ENCODE results near the gene ADGRB2.

ADGRB2 gene

DNA sequence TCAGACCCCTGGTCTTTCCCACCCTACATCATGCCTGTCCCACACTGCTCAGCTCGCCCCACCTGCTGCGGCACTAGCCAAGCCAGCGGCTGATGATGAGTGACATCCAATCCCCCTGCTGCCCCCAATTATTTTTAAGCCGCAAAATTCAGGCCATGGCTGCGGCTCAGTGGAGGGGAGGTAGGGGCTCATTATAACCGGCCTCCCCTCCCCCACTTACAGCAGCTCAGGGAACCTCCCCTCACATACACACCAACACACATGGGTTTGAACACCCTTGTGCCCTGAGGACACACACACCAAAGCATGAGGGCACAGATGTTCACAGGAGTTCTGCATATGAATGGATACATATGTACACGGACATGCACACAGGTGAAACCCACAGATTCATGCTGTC, 5.3 kb downstream of the ADGRB2 start:
- H4K20me1 ChIP-seq (ENCODE audit: insufficient read depth, low read length) = no peaks in the 10 kb centered on the region
- H3K4me2 ChIP-seq (ENCODE audit: low read depth, low read length) = no peak overlapping the region

DNA sequence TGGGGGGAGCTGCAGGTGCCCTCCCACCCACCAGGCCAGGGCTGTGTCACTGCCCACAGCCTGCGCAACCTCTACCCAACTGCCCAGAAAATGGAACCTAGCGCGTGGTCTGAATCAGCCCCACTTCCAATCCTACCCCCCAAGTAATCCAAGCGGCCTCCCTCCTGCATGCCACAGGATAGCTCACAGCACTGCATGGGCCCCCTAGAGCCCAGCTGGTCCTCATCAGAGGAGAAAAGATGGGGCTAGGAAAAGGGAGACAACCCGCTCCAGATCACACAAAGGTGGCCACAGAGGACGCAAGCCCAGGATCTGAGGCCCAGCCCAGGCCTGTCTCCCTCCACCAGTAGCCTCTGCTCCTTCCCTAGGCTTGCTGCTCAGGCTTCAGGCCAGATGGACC, 6.2 kb downstream of the ADGRB2 start:
- DNase-seq = no peak
- H4K20me1 ChIP-seq (ENCODE audit: insufficient read depth, low read length) = no peaks in the 10 kb centered on the region
- TF ChIP-seq, protein P1, sequence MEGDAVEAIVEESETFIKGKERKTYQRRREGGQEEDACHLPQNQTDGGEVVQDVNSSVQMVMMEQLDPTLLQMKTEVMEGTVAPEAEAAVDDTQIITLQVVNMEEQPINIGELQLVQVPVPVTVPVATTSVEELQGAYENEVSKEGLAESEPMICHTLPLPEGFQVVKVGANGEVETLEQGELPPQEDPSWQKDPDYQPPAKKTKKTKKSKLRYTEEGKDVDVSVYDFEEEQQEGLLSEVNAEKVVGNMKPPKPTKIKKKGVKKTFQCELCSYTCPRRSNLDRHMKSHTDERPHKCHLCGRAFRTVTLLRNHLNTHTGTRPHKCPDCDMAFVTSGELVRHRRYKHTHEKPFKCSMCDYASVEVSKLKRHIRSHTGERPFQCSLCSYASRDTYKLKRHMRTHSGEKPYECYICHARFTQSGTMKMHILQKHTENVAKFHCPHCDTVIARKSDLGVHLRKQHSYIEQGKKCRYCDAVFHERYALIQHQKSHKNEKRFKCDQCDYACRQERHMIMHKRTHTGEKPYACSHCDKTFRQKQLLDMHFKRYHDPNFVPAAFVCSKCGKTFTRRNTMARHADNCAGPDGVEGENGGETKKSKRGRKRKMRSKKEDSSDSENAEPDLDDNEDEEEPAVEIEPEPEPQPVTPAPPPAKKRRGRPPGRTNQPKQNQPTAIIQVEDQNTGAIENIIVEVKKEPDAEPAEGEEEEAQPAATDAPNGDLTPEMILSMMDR (IDR thresholded peaks at IDR 0.05; ENCODE audit: low read length) = no peak
- TF ChIP-seq EZH2 (optimal IDR thresholded peaks at IDR 0.05; ENCODE audit: low read depth, low read length) (no peak), EZH2phosphoT487 (IDR thresholded peaks at IDR 0.05; ENCODE audit: low read length) (no peak)
- H3K9ac ChIP-seq (ENCODE audit: low read length) = no peak overlapping the region
- 0 out of 2 replicates have a peak, but pooled peaks cover 8% of the 10 kb centered on the region for H3K4me1 ChIP-seq (ENCODE audit: low read length)
- no peaks in the 10 kb centered on the region for H3K79me2 ChIP-seq (ENCODE audit: low read length)
- no peaks in the 10 kb centered on the region for H3K36me3 ChIP-seq (replicated peaks; ENCODE audit: insufficient read depth, low read length)
- no peak overlapping the region for H3K4me2 ChIP-seq (ENCODE audit: low read depth, low read length)
- H2AFZ ChIP-seq (ENCODE audit: low read length) = no peak overlapping the region
- no peak overlapping the region for H3K4me3 ChIP-seq (ENCODE audit: low read length)
- H3K27ac ChIP-seq (ENCODE audit: low read length) = no peak overlapping the region
- no peaks in the 10 kb centered on the region for H3F3A ChIP-seq (ENCODE audit: insufficient read depth, low read length)
- H3K9me2 ChIP-seq (replicated peaks; ENCODE audit: insufficient read depth, low read length) = no peaks in the 10 kb centered on the region
- H3K9me3 ChIP-seq (replicated peaks; ENCODE audit: insufficient read depth, low read length) = no peaks in the 10 kb centered on the region
- peaks cover 11% of the 10 kb centered on the region for H3K27me3 ChIP-seq (replicated peaks; ENCODE audit: insufficient read depth, low read length)

More for the DNA sequence above, 5.3 kb downstream of the ADGRB2 start:
- no peaks in the 10 kb centered on the region for H3F3A ChIP-seq (ENCODE audit: insufficient read depth, low read length)
- H3K9ac ChIP-seq (ENCODE audit: low read length) = no peak overlapping the region
- peaks cover 11% of the 10 kb centered on the region for H3K27me3 ChIP-seq (replicated peaks; ENCODE audit: insufficient read depth, low read length)
- H3K79me2 ChIP-seq (ENCODE audit: low read length) = no peaks in the 10 kb centered on the region
- H3K4me1 ChIP-seq (ENCODE audit: low read length) = 0 out of 2 replicates have a peak, but pooled peaks cover 8% of the 10 kb centered on the region
- no peak for TF ChIP-seq EZH2phosphoT487 (IDR thresholded peaks at IDR 0.05; ENCODE audit: low read length)
- no peak overlapping the region for H3K27ac ChIP-seq (ENCODE audit: low read length)
- no peaks in the 10 kb centered on the region for H3K9me2 ChIP-seq (replicated peaks; ENCODE audit: insufficient read depth, low read length)
- H2AFZ ChIP-seq (ENCODE audit: low read length) = no peak overlapping the region
- H3K9me3 ChIP-seq (replicated peaks; ENCODE audit: insufficient read depth, low read length) = no peaks in the 10 kb centered on the region
- no peak overlapping the region for H3K4me3 ChIP-seq (ENCODE audit: low read length)
- H3K36me3 ChIP-seq (replicated peaks; ENCODE audit: insufficient read depth, low read length) = no peaks in the 10 kb centered on the region
- no peak for DNase-seq

DNA sequence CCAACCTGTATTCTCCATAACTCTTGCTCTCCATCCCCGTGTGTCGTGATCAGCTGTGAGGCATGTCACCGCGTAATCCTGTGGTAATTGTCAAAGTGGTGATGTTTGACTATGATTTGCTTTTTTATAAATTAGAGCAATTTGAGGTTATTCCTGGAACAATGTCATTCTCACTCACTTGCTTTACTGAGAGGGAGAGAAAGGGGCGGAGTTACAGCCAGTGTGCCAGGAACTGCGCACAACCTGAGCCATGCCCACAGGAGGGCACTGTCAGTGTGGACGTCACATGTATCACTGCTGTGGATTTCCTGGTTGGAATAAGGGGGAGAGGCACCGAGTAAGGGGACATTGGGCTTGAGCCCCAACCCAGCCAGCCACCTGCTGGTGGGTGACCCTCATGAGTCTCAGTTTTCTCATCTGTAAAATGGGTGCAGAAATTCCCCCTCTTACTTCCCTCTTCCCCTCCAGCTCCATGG, 6.9 kb downstream of the ADGRB2 start:
- H3K27me3 ChIP-seq (replicated peaks; ENCODE audit: insufficient read depth, low read length) = peaks cover 10% of the 10 kb centered on the region
- H3K27ac ChIP-seq (ENCODE audit: low read length) = no peak overlapping the region
- no peaks in the 10 kb centered on the region for H3K79me2 ChIP-seq (ENCODE audit: low read length)
- no peaks in the 10 kb centered on the region for H4K20me1 ChIP-seq (ENCODE audit: insufficient read depth, low read length)
- H3K4me1 ChIP-seq (ENCODE audit: low read length) = 0 out of 2 replicates have a peak, but pooled peaks cover 7% of the 10 kb centered on the region
- DNase-seq = no peak
- no peaks in the 10 kb centered on the region for H3K36me3 ChIP-seq (replicated peaks; ENCODE audit: insufficient read depth, low read length)
- no peak overlapping the region for H3K4me3 ChIP-seq (ENCODE audit: low read length)
- no peaks in the 10 kb centered on the region for H3K9me2 ChIP-seq (replicated peaks; ENCODE audit: insufficient read depth, low read length)
- H3K4me2 ChIP-seq (ENCODE audit: low read depth, low read length) = no peak overlapping the region
- H3K9me3 ChIP-seq (replicated peaks; ENCODE audit: insufficient read depth, low read length) = no peaks in the 10 kb centered on the region
- H2AFZ ChIP-seq (ENCODE audit: low read length) = no peak overlapping the region
- H3F3A ChIP-seq (ENCODE audit: insufficient read depth, low read length) = no peaks in the 10 kb centered on the region
- no peak for TF ChIP-seq EZH2phosphoT487 (IDR thresholded peaks at IDR 0.05; ENCODE audit: low read length)
- TF ChIP-seq EZH2 (optimal IDR thresholded peaks at IDR 0.05; ENCODE audit: low read depth, low read length) = no peak
- TF ChIP-seq, protein P1 (IDR thresholded peaks at IDR 0.05; ENCODE audit: low read length) = no peak
- no peak overlapping the region for H3K9ac ChIP-seq (ENCODE audit: low read length)

DNA sequence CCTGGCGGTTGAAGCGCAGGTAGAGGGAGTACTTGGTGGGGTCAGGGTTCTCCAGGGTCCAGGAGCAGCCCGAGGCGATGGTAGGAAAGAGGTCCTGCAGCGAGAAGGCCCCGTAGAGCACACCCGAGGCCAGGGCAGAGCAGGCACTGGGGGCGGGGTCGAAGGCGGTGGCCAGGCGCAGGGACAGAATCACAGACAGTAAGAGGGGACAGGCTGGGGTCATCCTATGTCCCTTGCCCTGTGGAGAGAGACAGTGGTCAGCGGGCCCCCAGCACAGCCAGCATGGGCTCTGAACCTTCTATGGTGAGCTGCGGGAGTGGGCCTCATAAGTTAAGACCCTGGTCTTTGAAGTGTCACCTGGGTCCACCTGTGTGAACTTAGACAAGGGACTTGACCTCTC, 7.6 kb downstream of the ADGRB2 start:
- no peak overlapping the region for H3K9ac ChIP-seq (ENCODE audit: low read length)
- no peaks in the 10 kb centered on the region for H4K20me1 ChIP-seq (ENCODE audit: insufficient read depth, low read length)
- H3K36me3 ChIP-seq (replicated peaks; ENCODE audit: insufficient read depth, low read length) = no peaks in the 10 kb centered on the region
- TF ChIP-seq, protein P1 (IDR thresholded peaks at IDR 0.05; ENCODE audit: low read length) = no peak
- no peak for TF ChIP-seq EZH2 (optimal IDR thresholded peaks at IDR 0.05; ENCODE audit: low read depth, low read length)
- no peak for TF ChIP-seq EZH2phosphoT487 (IDR thresholded peaks at IDR 0.05; ENCODE audit: low read length)
- DNase-seq = no peak
- no peak overlapping the region for H2AFZ ChIP-seq (ENCODE audit: low read length)
- H3K4me3 ChIP-seq (ENCODE audit: low read length) = no peak overlapping the region
- 0 out of 2 replicates have a peak, but pooled peaks cover 5% of the 10 kb centered on the region for H3K4me1 ChIP-seq (ENCODE audit: low read length)
- no peak overlapping the region for H3K27ac ChIP-seq (ENCODE audit: low read length)
- no peaks in the 10 kb centered on the region for H3K79me2 ChIP-seq (ENCODE audit: low read length)
- H3F3A ChIP-seq (ENCODE audit: insufficient read depth, low read length) = no peaks in the 10 kb centered on the region
- no peaks in the 10 kb centered on the region for H3K9me2 ChIP-seq (replicated peaks; ENCODE audit: insufficient read depth, low read length)
- H3K4me2 ChIP-seq (ENCODE audit: low read depth, low read length) = no peak overlapping the region
- H3K27me3 ChIP-seq (replicated peaks; ENCODE audit: insufficient read depth, low read length) = peaks cover 5% of the 10 kb centered on the region; the same call in 1 of the 2 replicates
- H3K9me3 ChIP-seq (replicated peaks; ENCODE audit: insufficient read depth, low read length) = no peaks in the 10 kb centered on the region

Measured in MM.1S (cell line).